GM12891 (cell line): ENCODE data around the gene CARS1.

ENCODE experiments used
- PAX5 ChIP-seq: IDR thresholded peaks from 2 replicates; pipeline ENCODE4 v1.6.1; 2011; ENCODE audit warnings: low read length, moderate library complexity, mild to moderate bottlenecking; ENCODE audit not compliant: insufficient read depth, severe bottlenecking
- POLR2A ChIP-seq: IDR thresholded peaks from 2 replicates; pipeline ENCODE4 v1.6.1; 2011; ENCODE audit warnings: low read depth, low read length, control low read depth
- POLR2AphosphoS5 ChIP-seq: IDR thresholded peaks from 2 replicates; pipeline ENCODE4 v1.6.1; 2011; ENCODE audit warnings: low read depth, low read length, control low read depth
- POU2F2 ChIP-seq: IDR thresholded peaks from 2 replicates; pipeline ENCODE4 v1.6.1; 2011; ENCODE audit warnings: low read depth, mild to moderate bottlenecking, control low read depth, low read length, moderate library complexity
- SPI1 ChIP-seq: IDR thresholded peaks from 2 replicates; pipeline ENCODE4 v1.6.1; 2011; ENCODE audit warnings: low read depth, low read length, control low read depth
- TAF1 ChIP-seq: IDR thresholded peaks from 2 replicates; pipeline ENCODE4 v1.6.1; 2011; ENCODE audit warnings: low read depth, low read length, control low read depth

DNA sequence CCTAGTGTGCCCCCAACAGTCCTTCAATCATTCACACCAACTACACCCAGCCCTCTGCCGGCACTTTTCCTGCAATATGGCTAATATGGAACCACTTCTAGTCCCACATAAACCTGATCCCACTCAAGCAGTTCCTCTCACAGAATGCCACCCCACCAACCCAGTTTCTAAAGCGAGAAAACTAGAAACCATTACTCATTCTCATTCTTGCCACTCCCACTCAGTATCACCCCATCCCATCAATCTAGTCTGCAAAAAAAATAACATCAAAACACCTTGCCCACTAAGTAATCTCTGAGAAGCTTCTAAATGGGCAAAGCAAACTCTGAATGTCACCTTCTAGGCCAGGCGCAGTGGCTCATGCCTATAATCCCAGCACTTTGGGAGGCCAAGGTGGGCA lies 83.0 kb downstream of the CARS1 start:
- no peak for TF ChIP-seq SPI1
- TF ChIP-seq POLR2A, result no peak
- no peak for TF ChIP-seq POLR2AphosphoS5
- TF ChIP-seq TAF1, result no peak
- TF ChIP-seq POU2F2, result no peak
- TF ChIP-seq PAX5, result no peak
